GM18867 (cell line): ENCODE data around the gene CNNM3.
"Not testable (repeated sequence)": the region's sequence is repeated elsewhere in the genome, so short reads cannot be mapped to it uniquely, and the experiment has no call there.

Source experiments
- ATAC-seq: cut with Tn5 transposase; IDR thresholded peaks from one replicate; pipeline ENCODE4 v1.9.1; 2021; ENCODE audit warnings: mild to moderate bottlenecking, moderate library complexity; ENCODE audit not compliant: unreplicated experiment

Gene CNNM3

GRCh38 chr2:96798733-96799622, 17.1 kb upstream of the CNNM3 start:
- ATAC-seq, result no peak

DNA sequence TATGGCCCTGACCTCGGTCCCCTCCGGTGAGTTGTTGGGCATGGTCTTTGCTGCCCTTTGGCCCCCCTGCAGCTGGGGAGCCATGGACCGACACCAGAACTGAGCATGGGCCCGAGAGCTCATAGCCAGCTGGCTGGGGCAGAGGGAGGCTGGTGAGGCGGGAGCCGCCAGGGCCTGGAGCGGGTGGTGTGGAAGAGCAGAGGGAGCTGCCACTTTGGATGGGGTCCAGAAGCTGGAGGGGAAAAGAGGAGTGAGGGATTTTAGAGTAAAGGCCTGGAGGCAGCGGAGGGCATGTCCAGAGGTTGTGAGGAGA, 16.5 kb upstream of the CNNM3 start:
- no peak for ATAC-seq

DNA sequence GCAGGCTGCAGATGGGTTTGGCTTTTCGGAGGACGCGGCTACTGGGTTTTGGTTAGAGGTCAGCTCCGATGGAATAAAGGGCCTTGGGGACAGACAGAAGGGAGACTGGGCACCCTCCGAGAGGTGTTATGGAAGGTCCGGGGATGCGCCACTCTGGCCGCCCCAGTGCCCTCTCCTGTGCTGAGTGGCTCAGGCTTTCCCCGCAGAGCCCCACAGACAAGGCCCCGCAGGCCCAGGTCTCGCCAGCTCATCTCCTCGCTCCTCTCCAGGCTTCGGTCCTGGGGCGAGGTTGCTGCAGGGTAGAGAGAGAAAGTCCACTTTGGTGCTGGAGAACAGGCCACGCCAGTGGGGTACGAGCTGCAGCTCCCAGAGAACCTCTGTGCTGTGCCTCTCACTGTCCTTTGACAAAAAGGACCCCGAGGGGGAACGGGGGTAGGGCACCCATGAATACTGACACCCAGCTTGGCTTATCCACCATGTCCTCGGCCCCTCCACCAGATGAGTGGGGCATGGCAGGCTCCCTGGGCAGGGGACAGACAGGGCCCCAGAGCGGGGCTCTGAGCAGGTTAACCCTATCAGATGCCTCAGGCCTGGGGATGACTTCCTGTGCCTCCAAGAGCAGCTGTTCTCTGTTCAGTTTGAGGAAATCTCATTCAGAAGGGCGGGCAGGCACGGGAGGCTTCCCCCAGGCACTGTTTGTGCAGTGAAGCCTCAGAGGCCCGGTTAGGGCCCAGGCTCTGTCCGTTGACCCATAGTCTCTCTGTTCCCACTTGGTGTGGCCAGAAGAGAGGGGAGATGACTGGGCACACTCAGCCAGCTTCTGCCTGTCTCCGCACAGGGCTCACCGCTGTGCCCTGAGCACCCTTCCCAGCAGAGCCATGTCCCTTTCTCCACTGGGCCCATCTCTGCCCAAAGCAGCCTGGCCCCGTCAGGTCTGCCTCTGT, 15.7 kb upstream of the CNNM3 start:
- peak; percentile 12 for ATAC-seq

DNA sequence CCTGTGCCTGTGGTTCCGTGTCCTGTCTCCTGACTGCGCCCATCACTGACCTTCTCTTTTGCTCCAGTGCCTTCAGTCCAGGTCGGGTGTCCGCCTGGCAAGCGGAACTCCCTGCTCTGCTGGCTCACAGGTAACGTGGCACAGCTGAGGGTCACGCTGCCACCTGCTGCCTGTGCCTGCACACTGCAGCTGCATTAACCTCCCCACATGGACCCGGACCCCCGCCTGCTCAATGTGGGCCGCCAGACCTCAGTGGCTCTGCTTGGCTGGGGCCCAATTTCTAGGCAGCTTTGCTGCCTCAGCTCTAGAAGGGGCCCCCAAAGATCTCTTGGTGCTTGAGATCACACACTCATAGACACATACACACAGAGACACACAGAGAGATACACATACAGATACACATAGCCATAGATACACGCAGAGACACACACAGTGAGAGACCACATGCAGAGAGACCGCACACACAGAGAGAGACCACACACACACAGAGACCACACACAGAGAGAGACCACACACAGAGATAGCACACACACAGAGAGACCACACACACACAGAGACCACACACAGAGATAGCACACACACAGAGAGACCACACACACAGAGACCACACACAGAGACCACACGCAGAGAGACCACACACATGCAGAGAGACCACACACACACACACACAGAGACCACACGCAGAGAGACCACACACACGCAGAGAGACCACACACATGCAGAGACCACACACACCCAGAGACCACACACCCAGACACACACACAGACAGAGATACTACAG, 14.9 kb upstream of the CNNM3 start:
- peak; percentile 87 for ATAC-seq

- ATAC-seq, result peak; percentile 38
Measured at GRCh38 chr2:96801786-96802595, 14.1 kb upstream of the CNNM3 start.

DNA sequence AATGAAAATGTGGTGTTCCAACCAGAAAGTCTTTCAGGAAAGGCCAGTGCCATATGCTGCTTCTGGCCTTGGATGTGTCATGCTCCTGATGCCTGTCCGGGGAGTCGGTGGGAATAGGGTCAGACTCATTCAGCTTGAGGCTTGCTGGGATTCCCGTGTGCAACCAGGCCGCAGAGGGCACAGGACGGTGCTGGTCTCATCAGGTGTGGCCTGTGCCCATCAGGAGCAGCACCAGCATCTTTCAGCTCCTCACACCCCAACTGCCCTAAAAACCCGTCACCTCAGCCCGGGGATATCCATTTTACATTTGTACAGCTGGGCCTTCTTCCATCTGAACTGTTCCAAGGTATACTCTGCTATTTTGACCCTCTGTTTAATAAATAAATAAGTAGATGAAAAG, 13.3 kb upstream of the CNNM3 start:
- ATAC-seq, result no peak

DNA sequence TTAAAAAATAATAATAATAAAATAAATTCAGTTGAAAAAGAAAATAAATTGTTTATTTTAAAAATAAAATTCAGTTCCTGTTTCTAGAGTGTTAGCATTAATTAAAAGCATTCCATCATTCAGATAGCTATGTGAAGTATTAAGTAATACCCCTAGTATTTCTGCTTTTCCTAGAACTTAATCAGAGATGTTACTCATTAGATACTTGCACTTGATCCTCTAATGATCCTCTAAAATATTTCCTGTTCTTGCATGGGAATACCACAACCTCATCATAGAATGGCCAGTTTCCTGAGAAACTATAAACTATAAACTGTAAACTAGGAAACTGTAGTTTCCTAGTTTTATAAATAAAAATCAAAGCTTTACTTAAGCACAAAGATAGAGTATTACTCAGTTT, 11.1 kb upstream of the CNNM3 start:
- ATAC-seq, result no peak

DNA sequence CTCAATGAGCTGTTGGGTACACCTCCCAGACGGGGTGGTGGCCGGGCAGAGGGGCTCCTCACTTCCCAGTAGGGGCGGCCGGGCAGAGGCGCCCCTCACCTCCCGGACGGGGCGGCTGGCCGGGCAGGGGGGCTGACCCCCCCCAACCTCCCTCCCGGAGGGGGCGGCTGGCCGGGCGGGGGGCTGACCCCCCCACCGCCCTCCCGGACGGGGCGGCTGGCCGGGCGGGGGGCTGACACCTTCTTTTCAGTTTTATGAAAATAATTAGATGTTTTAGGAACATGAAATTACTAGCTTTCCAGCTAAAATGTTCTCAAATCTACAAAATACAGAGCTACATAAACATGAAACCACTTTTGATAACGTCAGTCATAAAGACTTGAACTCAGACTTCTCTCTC, 10.1 kb upstream of the CNNM3 start:
- not testable (repeated sequence) for ATAC-seq

DNA sequence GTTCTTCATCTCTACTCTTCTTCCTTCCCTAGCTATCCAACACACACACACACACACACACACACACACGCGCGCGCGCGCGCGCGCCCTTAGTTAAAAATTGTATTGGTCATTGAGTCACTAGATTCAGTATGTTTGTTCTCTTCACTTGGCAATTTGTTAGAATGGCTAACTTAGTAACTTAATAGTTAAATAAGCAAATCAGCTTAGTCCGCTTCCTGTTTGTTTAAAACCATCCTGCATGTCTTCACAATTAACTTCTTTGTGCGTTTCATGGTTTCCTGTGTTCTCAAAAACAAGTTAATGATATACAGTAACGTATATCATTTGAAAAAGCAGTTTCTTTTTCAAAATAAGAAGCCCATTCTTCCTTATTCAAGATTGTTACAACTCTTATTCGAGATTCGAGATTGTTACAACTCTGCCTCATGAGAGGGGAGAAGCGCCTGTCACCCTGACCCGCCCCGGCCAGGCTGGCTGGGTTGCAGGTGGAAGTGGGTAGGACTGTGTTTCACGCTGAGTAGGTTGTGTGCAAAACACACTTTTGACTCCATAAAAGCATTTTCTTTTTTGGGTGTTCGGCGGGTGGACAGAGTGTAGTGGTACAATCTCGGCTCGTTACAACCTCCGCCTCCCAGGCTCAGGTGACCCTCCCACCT, 9.5 kb upstream of the CNNM3 start:
- no peak for ATAC-seq

GRCh38 chr2:96807127-96807471, 9.0 kb upstream of the CNNM3 start:
- ATAC-seq, result no peak

GRCh38 chr2:96808176-96808837, 7.8 kb upstream of the CNNM3 start:
- ATAC-seq, result no peak

DNA sequence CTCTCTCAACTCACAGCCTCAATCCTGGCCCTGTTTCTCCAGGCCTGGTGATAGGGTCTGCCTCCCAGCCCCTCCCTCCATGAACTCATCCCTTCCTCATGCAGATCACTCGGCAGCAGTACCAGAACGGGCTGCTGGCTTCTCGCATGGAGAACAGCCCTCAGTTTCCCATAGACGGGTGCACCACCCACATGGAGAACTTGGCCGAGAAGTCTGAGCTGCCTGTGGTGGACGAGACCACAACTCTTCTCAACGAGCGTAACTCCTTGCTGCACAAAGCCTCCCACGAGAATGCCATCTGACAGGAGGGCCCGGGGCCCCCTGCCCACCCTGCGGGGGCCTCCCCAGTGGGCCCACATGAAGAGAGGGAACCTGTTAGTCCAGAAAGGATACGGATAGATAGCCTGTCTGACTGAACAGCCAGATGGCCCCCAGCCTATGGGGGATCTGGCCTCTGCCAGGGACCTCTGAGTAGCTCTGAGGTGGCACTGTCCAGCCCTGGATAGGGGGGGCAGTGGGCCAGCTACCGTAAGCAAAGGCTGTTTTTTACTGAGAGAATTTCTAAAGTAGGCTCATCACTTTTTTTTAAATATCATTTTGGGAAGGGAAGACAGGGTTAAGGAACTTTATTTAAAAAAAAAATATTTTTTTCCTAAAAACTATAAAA, 6.7 kb upstream of the CNNM3 start:
- no peak for ATAC-seq

DNA sequence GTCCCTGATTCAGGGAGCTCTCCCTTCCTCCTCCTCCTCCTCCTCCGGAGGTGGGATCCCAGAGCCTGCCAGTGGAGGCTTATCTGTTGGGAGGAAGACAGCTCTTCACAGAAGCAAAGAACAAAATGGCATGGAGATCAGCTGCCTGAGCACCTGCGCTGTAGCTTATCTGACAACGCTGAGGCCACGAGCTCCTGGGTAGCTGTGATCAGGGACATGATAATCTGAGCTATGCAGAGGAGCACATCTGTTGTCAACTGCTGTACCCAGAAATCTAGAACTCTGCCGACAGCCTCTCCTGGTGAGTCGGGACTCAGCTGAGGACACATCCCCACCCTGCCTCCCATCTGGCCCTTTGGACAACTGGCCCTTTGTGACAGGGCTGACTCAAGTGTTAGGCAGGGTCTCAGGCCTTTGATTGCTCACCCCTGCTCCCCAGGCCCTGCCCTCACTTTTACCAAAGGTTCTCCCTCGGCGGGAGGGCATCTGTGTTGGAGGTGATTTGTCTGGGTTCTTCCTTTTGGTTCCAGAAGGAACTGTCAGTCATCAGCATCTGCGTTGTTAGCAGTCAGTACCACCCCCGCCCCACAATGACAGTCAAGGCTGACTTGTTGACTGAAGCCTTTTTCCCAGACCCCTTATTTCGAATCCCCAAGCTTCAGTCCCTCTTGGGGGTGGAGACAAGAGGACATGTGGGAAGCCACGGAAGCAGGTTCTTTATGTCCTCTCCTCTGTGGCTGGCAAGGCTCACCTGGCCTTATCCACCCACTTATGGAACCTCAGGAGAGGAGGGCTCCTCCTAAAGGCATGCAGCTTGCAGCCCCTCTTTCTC, 5.9 kb upstream of the CNNM3 start:
- no peak for ATAC-seq

- ATAC-seq, result no peak
Measured at GRCh38 chr2:96810783-96811192, 5.3 kb upstream of the CNNM3 start.

DNA sequence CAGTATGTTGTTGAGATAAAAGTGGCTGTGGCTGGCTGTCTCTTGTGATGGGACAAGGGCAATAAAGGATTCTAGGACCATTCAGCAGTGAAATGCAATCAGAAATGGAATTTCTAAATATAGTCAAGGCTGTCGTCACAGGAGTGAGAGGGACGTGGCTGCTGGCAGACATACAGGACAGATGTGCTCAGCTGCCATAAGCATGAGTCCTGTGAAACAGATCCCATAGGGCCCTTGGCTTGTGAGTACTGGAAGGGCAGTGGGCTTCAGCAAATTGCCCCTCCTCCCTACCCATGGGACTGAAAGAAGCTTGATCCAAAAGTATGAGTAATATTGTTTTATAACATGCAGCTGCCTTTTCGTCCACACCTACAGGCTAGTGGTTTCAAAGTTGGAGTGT, 4.2 kb upstream of the CNNM3 start:
- no peak for ATAC-seq

DNA sequence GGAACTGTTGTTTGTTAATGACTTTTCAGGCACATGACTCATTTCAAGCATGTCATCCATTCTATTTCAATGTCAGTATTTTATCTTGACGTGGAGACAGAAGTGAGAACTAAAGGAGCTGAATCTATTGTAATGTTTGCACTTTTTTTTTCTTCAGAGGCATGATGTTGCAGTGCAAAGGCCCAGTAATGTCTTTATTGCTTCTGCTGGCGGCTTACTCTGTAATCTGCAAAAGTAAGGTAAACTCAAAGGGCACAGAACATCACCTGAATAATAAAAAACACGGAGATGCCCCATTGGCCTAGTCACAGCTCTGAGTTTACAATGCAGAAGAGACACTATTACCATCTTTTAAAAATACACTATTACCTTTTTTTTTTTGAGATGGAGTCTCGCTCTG, 2.4 kb upstream of the CNNM3 start:
- no peak for ATAC-seq

- no peak for ATAC-seq
Measured at GRCh38 chr2:96815326-96816126, 542 bp upstream of the CNNM3 start.
